CD4-positive, alpha-beta T cell treated with Interleukin-6 at 100 ng/mL for 8 hours (primary cell): Measurements from ENCODE around the gene ZNF775.

Experiments used
- DNase-seq: peaks from one replicate; pipeline ENCODE4 v3.0.0-alpha.2; 2020; ENCODE audit warnings: mixed read lengths, low spot score

Gene ZNF775

DNA sequence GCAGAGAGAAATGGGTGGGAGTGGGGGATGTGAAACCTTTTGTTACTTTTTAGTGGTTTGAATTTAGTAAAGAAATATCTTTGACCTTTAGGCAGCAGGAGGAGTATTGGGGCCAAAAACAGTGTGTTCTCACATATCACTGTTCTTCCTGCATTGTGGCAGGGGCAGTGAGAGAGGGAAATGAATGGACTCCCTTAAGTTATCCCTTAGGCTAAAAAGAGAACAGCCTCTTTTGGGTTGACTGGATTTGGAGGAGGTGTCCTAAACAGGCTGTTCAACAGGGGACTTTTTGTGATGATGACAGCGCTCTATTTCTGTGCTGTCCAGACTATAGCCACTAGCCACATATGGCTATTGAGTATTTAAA, 22.3 kb downstream of the ZNF775 start:
- no peak for DNase-seq

DNA sequence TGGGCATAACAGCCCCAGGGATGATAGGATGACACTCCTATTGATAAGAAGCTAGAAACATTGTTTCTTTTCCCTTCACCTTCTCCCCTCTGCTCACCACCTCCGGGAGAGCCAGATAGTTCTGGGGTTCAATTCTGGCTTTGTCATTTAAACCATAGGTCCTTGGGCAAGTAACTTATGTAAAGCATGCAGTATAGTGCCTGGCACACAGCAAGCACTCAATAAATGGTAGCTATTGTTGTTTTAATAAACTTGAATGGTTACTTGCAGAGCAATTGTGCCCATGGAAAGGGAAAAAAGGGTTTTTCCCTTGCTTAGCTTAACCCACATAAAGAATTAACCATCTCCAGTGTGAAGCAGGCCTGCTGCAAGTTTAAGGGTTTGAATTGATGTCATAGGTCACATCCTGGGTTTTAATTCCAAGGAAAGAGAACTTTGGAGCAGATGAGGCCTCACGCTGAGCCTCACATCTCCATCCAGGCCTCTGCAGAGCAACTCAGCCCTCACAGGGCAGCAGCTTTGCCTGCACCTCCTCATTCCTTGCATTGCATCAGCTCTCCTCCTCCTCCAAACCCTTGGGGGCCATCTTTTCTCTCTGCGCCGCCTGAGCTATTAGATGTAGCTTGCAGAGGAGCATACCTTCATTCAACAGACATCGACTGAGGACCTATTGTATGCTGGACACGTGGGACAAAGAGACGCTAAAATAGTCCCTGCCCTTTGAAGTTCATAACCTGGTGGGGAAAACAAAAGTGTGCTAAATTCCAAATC, 22.9 kb downstream of the ZNF775 start:
- DNase-seq = no peak

DNA sequence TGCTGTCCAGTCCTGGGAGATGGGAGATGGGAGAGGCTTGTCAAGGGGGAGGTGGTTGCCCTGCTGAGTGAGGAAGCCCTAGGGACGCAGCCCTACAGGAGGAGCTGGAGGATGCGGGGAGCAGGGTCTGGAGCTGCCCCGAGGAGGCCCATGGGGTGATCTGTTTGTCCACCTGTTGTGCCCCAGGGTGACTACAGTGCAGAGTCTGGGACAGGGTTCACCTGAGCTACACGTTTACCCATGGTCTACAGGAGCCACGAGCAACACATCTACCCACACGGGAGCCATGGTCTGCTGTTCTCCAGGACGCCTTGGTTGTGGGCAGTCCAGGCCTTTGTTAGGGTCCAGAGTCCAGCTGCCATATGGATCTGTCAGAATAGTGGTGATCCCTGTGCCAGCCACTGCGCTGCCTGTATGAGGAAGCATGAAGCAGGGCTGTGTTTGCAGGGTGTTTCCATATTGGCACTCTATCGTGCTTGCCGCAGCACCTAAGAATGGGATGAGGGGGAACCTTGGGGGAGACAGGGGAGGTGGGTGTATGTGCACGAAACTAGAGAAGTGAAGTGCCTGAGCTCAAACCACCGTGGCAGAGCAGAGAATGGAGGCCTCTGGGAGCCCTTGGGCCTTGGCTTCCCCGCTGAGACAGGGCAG, 23.7 kb downstream of the ZNF775 start:
- no peak for DNase-seq

DNA sequence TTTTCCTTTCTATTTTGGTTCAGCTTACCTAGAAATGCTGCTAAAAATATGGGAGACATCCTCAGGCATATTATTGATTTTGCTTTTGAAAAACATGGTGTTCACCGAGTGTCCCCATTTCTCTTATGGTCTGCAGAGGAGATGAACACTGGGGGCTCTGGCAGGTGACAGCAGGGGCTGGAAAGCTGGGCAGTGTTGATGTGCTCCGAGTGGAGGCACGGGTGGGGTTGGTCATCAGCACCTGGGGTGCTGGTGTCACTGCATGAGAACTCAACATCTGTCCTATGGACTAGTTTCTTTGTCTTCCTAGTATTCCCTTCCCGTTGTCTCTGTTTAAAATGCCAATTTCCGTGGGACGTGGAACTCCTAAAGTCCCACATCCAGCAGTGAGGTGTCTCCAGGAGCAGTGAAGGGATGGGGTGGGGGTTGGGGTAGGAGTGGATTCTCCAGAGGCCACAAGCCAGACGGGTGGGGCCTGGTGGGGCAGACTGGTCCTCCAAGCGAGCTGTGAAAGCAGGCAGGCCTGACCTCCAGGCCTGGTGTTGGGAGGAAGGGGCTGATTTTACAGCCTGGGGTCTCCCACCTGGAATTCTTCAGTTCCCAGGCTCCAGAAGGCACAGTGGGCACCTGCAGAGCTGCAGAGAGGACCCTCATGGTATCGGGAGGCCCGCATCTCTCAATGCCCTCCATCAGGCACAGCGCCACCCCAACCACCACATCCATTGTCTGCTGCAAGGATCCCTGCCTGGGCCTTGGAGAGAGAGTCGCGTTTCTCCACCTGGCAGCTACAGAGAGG, 24.4 kb downstream of the ZNF775 start:
- DNase-seq = no peak

DNA sequence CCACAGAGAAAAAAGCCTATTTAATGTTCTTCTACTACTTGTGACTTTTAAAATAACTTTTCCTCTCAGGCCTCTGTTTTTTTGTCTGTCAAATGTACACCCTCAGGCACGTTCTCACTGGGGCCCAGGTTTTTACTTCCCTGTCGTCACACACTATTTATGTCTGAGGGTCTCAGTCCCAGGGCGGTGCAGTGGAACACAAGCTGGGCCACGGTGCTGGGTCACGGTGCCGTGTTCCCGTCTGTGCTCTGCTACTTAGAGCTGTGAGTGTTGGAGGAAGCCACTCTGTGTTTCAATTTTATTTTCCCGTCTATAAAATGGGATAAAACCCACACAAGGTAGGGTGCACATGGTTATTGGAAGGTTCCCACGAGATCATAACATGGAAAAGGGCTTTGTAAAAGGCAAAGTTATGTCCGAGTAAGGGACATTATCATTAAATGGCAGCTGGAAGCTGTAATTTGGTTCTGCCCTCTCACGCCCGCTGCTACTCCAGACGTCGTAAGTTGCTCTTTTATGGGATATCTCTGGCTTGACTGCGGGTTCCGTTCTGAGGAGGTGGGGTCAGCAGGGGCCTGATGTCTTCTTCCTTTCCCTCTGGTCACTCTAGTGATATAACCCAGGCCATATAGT, 25.2 kb downstream of the ZNF775 start:
- DNase-seq = no peak

DNA sequence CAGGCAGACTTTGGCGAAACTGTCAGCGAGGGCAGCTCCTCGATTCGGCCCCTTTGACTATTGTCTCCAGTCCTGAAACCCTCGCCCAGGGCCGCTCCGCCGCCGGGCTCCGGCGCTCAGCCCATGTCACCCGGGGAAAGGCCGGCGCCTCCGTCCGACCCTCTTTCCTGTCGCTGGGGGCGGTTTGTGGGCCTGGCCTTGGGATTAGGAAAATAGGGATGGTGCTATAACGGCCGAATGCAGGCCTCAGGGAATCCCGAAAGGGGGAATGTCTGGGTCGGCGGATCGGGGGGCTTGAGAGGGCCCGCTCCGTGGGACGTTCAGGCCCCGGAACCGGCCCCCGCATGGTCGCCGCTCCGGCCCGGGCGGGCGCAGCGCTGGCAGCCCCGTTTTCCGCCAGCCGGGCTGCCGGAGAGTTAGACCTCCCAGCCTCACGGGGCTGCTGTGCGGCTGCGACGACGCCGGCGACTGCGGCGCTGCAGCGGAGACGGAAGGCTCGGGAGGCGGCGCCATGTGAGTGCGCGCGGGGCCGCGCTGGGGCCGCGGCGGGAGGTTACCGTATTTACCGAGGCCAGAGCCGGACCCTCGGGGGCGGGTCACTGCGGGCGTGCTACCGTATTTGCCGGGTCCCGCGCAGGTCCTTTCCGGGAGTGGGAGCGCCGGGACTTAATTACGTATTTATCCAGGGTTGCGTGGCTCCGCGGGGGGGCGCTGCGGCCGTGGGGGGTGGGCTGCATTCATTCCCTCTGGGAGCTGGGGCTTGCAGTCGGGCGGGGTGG, 25.9 kb downstream of the ZNF775 start:
- DNase-seq = peak; percentile 74

DNA sequence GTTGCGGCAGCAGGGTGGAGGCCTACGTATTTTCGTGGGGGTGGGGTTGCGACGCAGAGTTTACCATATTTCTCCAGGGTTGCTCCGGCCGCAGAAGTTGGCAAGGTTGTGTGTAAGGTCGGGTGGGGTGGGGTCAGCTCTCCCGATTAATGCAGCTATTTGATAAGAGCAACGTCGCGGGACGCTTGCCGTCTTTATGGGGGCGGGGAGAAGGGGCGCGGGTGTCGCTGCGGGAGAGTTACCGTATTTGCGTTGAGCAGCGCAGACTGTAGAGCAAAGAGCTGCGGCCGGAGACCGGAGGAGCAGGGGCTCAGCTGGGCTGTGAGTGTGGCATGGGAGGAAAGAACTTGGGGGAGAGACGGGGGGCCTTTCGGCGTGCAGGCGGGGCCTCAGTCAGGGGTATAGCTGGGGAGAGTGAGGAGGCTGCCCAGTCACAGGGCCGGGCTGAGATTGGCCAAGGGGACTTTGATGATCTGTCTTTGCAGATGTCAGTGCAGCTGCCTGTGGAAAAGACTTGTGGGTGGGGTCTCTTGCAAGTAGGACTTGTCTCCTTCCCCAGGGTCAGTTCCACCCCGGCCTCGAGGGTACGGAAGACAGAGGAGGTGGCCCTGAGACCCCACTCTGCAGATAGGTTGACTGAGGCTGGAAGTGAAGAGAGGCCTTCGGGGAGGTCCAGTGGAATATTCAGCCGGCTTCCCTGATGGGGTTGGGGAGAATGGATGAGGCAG, 26.6 kb downstream of the ZNF775 start:
- no peak for DNase-seq

DNA sequence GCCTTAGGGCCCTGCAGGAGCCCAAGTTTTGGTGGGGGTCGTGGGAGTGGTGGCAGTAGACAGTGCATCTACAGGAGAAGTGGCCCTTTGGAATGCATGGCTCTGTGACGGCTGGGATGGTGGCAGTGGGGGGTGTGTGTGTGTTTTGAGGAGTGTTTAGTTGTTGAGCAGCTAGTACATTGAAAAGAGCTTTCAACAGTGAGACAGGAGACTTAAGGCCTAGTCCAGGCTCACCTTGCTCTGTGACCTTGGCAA, 27.1 kb downstream of the ZNF775 start:
- no peak for DNase-seq

DNA sequence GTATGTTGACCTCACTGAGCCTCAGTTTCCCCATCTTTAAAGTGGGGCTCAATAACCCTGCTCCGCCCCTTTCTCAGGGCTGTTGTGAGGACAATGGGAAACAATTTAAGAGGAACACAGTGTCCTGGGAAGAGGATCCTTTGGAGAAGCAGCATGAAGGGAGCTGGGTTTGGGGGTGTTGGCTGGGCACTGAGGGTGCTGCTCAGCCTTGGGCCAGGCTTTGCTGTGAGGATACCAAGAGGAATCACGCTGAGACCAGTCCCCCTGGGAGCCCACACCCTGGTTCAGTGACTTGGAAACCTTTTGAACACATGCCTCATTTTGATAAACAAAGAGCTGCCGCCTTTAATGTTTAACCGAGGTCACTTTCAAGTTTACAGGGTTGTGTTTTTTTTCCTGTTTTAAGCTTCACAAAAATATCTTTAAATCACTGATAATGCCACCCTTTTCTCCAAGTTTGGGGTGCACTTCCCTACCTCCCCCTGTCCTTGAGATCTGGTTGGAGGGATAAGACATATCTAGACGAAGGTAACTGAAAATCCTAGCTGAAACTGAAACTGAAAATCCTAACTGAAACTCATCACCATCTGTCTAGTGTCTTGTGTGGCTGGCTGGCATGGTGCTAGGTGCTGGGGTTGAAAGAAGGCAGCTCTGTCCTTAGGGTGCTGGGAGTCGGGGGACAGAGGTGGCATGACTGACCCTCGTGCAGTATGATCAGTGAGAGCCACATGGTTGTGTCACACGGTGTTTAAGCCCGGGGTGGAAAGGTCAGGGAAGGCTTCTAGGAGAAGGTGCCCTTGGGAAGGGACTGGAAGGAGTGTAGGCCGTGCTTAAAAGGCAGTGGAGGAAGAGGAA, 27.7 kb downstream of the ZNF775 start:
- peak; percentile 36 for DNase-seq

DNA sequence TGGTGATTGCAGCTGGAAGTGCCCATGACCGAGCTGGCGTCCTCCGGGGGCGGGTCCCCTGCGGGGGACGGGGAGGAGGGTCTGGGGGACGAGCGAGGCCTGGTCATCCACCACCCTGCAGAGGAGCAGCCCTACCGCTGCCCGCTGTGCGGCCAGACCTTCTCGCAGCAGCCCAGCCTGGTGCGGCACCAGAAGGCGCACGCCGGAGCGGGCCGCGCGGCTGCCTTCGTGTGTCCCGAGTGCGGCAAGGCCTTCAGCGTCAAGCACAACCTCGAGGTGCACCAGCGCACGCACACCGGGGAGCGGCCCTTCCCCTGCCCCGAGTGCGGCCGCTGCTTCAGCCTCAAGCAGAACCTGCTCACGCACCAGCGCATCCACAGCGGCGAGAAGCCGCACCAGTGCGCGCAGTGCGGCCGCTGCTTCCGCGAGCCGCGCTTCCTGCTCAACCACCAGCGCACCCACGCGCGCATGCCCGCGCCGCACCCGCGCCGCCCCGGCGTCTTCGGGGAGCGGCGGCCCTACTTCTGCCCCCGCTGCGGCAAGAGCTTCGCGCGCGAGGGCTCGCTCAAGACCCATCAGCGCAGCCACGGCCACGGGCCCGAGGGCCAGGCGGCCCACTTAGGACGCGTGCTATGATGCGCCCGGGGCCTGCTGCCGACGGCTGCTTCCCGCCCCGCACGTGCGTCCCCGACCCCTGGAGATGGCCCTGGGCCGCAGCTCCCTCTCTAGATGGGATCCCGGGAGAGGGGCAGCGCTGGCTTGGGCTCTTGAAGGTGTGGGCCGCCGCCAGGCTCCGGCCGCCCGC, 28.7 kb downstream of the ZNF775 start:
- no peak for DNase-seq

DNA sequence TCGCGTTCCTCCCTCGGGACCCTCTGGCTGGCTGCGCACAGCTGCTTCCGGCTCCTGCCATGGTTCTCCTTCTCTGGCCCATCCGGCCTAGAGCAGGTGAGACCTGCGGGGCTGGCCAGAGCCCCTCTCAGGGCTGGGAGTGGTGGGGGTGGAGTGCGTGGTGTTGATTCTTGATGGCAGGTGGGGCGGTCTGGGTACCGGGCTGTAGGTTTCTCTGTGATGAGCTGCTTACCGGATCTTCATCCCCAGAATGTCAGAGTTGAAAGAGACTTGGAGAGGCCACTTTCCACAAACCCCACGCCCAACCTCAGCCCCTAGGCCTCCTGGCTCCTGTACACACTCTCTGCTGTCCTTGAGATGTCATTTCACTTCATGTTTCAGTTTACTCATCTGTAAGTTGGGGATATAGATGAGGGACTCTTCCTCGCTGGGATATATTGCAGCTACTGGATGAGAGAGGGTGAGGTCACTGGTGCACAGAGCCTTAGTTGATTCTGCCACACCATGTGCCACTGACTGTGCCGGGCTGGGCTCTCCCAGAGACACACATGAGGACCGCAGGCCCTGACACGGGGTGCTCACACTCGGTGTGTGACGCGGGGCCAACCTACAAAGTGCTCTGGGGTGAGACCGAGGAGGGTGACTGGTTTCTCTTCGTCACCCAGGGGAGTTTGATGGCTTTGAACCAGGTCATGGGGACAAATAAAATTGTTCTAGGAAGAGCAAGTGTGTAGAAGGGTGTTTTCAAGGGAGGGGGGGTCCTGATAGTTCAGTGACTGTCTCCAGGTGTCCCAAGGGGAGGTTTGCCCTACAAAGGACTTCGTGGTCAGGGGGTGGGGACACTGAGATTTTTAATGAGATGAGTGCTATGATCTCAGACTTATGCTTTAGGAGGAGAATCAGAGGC, 29.5 kb downstream of the ZNF775 start:
- DNase-seq = no peak

DNA sequence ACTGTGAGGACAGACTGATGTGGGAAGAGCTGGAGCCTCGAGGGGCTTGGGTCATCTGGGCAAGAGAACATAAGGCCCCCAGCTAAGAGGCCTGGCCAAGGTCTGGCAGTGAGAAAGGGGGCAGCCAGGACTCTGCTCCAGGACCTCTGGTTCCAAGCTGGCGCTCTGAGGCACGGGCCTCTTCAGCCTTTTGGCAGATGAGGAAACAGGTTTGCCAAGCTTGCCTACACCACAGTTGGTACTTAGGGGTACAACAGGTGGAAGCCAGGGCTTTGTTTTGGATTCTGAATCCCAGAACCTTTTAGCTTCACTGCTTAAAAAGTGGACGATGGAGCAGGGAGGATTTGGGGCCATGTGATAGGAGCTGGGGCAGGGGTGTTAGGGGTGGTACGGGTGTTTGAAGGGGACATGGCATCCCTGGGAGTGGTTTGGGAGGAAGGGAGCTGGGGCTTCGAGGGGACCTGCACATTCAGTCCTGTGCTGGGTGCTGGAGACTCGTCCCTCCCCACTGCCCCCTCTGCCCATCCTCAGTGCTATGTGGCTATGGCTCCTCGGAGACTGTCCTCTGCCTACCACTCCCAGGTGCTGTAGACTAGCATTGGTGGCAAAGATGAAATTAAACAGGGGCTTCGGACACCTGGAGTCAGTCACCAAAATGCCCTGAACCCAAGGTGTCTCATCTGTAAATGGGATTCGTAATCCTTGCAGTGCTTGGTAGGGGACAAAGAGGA, 30.3 kb downstream of the ZNF775 start:
- DNase-seq = no peak

DNA sequence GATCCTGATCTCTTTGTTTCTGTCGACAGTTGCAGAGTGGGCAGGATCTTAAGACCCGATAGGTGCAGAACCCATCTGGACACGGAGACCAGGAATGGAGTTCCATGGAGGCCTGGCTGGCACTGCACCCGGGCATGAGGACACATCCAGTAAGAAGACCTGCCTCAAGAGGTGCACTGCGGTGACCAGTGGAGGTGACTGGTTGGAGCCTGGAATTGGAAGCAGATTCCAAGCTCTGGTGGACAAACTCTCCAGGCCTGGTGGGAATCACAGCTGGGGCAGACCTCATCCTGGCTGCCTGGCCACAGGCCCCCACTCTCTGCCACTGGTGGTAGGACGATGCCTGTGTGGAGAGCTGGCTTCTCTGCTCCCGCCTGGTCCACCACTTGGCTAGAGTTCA, 31.0 kb downstream of the ZNF775 start:
- DNase-seq = no peak

DNA sequence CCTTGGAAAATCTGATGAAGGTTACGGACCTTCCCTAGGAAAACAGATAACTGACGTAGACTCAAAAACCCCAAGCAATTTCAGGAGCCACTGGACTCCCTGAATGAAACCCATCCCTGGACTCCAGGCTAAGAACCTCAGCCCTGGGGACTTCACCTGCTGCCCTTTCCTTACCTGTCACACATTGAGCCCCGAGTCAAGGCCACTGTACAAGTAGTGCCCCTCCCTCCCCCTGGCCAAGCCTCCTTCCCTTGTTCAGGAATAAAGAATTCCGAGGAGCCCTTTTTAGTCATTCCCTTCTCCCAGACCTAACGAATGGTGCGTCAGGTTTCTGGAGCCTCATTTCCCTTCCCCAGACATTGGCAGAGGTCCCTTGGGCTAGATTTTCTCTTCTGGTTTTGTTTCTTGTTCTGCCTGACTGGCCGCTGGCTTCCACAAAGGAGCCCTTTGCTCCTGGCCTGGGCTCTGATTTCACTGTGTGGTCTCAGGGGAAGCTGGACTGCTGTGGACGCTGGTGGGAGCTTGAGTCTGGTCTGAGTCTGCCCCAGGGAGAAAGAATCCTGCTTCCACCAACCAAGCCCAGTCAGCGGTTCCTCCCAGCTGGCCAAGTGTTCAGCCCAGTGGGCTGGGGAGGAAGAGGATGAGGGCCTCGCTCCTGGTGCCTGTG, 31.7 kb downstream of the ZNF775 start:
- DNase-seq = no peak

DNA sequence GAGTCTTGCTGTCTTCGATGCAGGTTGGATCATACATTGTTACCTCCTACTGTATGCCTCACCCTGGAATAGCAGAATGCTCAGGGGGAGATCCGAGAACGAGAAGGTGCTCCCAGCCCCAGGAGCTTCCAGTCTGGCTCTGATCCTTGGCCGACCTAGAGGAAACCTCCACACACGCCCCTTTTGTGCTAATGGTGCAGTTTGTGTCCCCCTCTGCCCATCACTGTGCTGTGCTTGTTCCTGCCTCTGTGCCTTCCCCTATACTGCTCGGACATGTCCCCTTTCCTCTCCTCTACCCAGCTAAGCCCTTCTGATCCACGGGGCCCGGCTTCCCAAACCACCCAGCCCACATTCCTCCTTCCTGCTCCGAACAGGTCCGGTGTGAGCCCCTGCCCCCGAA, 32.5 kb downstream of the ZNF775 start:
- DNase-seq = no peak

DNA sequence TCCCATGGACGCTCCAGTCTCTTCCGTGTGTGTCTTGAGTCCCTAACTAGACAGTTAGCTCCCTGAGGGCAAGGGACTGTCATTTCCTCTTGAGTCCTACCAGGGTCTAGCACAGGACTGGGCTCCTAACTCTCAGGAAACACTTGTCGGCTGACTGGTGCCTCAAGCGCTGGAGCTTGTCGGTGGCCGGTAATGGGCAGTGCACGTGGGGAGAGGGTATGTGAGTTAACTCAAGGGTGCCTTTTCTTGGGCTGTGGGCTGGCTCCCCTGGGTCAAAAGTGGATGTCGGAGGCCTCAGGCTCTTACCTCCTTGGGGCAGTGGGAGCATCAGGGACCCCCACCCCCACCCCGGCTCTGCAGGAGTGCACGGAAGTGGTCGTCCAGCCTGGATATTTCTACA, 32.9 kb downstream of the ZNF775 start:
- no peak for DNase-seq
